H1 (cell line): ENCODE results near the gene TENT4A. TPM values are rescaled to one million over a fixed set of nuclear protein-coding genes. Genes with fewer than 3 reads are reported as not detected.

Source experiments
- BACH1 ChIP-seq: IDR thresholded peaks from 2 replicates; pipeline ENCODE4 v1.6.1; 2012; ENCODE audit warnings: low read length, improper control_type of control experiment
- CBX8 ChIP-seq: fragments of 300-800, 300-1000 bp; sonication (generic); IDR thresholded peaks from 2 replicates; pipeline ENCODE4 v1.7.1; 2016; ENCODE audit warnings: low read depth, low read length, borderline replicate concordance
- CHD7 ChIP-seq: fragments of 300-600 bp; sonication (generic); IDR thresholded peaks from 2 replicates; pipeline ENCODE4 v1.7.1; 2012; ENCODE audit warnings: low read length, moderate library complexity, mild to moderate bottlenecking, inconsistent platforms; ENCODE audit not compliant: insufficient replicate concordance
- HDAC2 ChIP-seq, 2 experiments: fragments of 300-600 bp in 1 of 2; sonication (generic) in 1 of 2; IDR thresholded peaks; 2 replicates each; pipeline ENCODE4 v1.6.1; 2011 to 2012; ENCODE audit warnings: low read depth in 2 of 2, low read length in 2 of 2, mild to moderate bottlenecking in 2 of 2, moderate library complexity in 2 of 2, borderline replicate concordance in 1 of 2, inconsistent platforms in 1 of 2
- MAX ChIP-seq: IDR thresholded peaks from 2 replicates; pipeline ENCODE4 v1.6.1; 2012; ENCODE audit warnings: inconsistent platforms
- NRF1 ChIP-seq: IDR thresholded peaks from 2 replicates; pipeline ENCODE4 v1.6.1; 2011; ENCODE audit warnings: mild to moderate bottlenecking, low read depth, low read length, improper control_type of control experiment
- RFX5 ChIP-seq: IDR thresholded peaks from 2 replicates; pipeline ENCODE4 v1.6.1; 2011; ENCODE audit warnings: low read depth, low read length, improper control_type of control experiment, borderline replicate concordance
- TAF7 ChIP-seq: optimal IDR thresholded peaks from 2 replicates; pipeline ENCODE3; 2011; ENCODE audit warnings: low read depth, mild to moderate bottlenecking, inconsistent platforms, low read length, moderate library complexity, borderline replicate concordance
- polyA plus RNA-seq, 7 experiments: library from polyadenylated mRNA; depleted of rRNA in 3 of 7; stranded (reverse) in 5 of 7; unstranded in 2 of 7; fragments of >200 nt in 5 of 7; fragments of 200-250 nt in 2 of 7; gene quantifications; 1 replicate in 5 of 7; 2 replicates in 1 of 7; 4 replicates in 1 of 7; pipeline versions ENCODE4 v1.2.1 to v1.2.3, GENCODE V29; 2011 to 2013; ENCODE audit warnings: missing spikeins in 2 of 7, mixed read lengths in 2 of 7
- total RNA-seq: library from RNA; stranded (reverse); fragmentation: NEBNext Ultra II Directional; extraction: Animal tissue kit (Norgen Biotek cat#: 25700); gene quantifications from 2 replicates; pipeline ENCODE4 v1.2.1, GENCODE V29; 2021

Gene TENT4A
- total and polyA plus RNA-seq, 2 of the 8 experiments (the other 6 are each of a cell fraction or from before 2014, with no cell fraction given) = 8.9 to 25.1 TPM

- TF ChIP-seq CHD7 (no peak), BACH1 (no peak), CBX8 (no peak), RFX5 (no peak), NRF1 (no peak), MAX (no peak), HDAC2 (IDR thresholded peaks at IDR 0.05; ENCODE audit: borderline replicate concordance in 1 of 2, low read depth in 2 of 2, low read length in 2 of 2) (no peak), TAF7 (no peak)
These were observed 8.8 kb upstream of the TENT4A start (continued) for GRCh38 chr5:6704361-6704851.
